GM23248 (cell line): Measurements from ENCODE around the gene HNRNPUL2. TPM values are rescaled to one million over a fixed set of nuclear protein-coding genes. Genes with fewer than 3 reads are reported as not detected.
"Not testable (repeated sequence)": the region's sequence is repeated elsewhere in the genome, so short reads cannot be mapped to it uniquely, and the experiment has no call there.

ENCODE experiments used
- DNase-seq: peaks from one replicate; pipeline ENCODE4 v3.0.0-alpha.2; 2015
- H2AFZ ChIP-seq: fragments of 200-600 bp; sonication (generic); 2 replicates; pipeline ENCODE4 v1.6.1; 2016; ENCODE audit warnings: antibody characterized with exemption
- H3F3A ChIP-seq: fragments of 200-600 bp; sonication (generic); 2 replicates; pipeline ENCODE4 v1.6.1; 2016; ENCODE audit warnings: mild to moderate bottlenecking, antibody characterized with exemption, mixed run types; ENCODE audit not compliant: insufficient read depth
- H3K27ac ChIP-seq: fragments of 200-600 bp; sonication (generic); 2 replicates; pipeline ENCODE4 v1.5.1; 2016; ENCODE audit warnings: mild to moderate bottlenecking
- H3K27me3 ChIP-seq: fragments of 200-600 bp; sonication (generic); replicated peaks from 2 replicates; pipeline ENCODE4 v1.6.1; 2016; ENCODE audit warnings: mild to moderate bottlenecking; ENCODE audit not compliant: insufficient read depth
- H3K36me3 ChIP-seq: fragments of 200-600 bp; sonication (generic); 2 replicates; pipeline ENCODE4 v1.6.1; 2016; ENCODE audit warnings: low read depth, mild to moderate bottlenecking
- H3K4me1 ChIP-seq: fragments of 200-600 bp; sonication (generic); 2 replicates; pipeline ENCODE4 v1.6.1; 2016; ENCODE audit warnings: mild to moderate bottlenecking; ENCODE audit not compliant: insufficient read depth
- H3K4me2 ChIP-seq: fragments of 200-600 bp; sonication (generic); one replicate; pipeline ENCODE4 v1.6.1; 2016; ENCODE audit warnings: mild to moderate bottlenecking; ENCODE audit not compliant: unreplicated experiment
- H3K4me3 ChIP-seq: fragments of 200-600 bp; sonication (generic); 2 replicates; pipeline ENCODE4 v1.5.1; 2016; ENCODE audit warnings: mild to moderate bottlenecking
- H3K79me2 ChIP-seq: fragments of 200-600 bp; sonication (generic); 2 replicates; pipeline ENCODE4 v1.6.1; 2016; ENCODE audit warnings: mild to moderate bottlenecking; ENCODE audit not compliant: insufficient read depth
- H3K9ac ChIP-seq: fragments of 200-600 bp; sonication (generic); 2 replicates; pipeline ENCODE4 v1.6.1; 2016; ENCODE audit warnings: mild to moderate bottlenecking
- H3K9me2 ChIP-seq: fragments of 200-600 bp; sonication (generic); 2 replicates; pipeline ENCODE4 v1.6.1; 2016; ENCODE audit warnings: mixed run types, mild to moderate bottlenecking, moderate library complexity; ENCODE audit not compliant: insufficient read depth
- H3K9me3 ChIP-seq: fragments of 200-600 bp; sonication (generic); one replicate; pipeline ENCODE4 v1.6.1; 2017; ENCODE audit warnings: low read depth
- H4K20me1 ChIP-seq: fragments of 200-600 bp; sonication (generic); 2 replicates; pipeline ENCODE4 v1.6.0; 2016; ENCODE audit not compliant: insufficient read depth
- EZH2 ChIP-seq: fragments of 200-600 bp; sonication (generic); IDR thresholded peaks from 2 replicates; pipeline ENCODE4 v1.6.1; 2018; ENCODE audit warnings: antibody characterized with exemption, mild to moderate bottlenecking; ENCODE audit not compliant: insufficient read depth, poor library complexity, severe bottlenecking
- EZH2phosphoT487 ChIP-seq: fragments of 200-600 bp; sonication (generic); IDR thresholded peaks from 2 replicates; pipeline ENCODE4 v1.6.1; 2018; ENCODE audit warnings: antibody characterized with exemption, moderate library complexity, mild to moderate bottlenecking, low read depth; ENCODE audit not compliant: insufficient read depth
- WGBS, 2 experiments: methylation state at CpG; one replicate each; pipeline ENCODE4 v1.1.6; 2015 to 2017; ENCODE audit warnings: low lambda C conversion rate in 2 of 2, low coverage in 1 of 2; ENCODE audit errors: missing lambda C conversion rate in 2 of 2; 5-methylcytosine and 5-hydroxymethylcytosine counted together
- in situ Hi-C: fragments of 300-500 bp; cut with MboI; formaldehyde crosslinking; loops from 2 replicates; pipeline ENCODE4 v1.15.0; 2020
- polyA plus RNA-seq: library from polyadenylated mRNA; unstranded; fragments of >200 nt; fragmentation: Nextera tagmentation; extraction: Ambion mirVana; gene quantifications from 2 replicates; pipeline ENCODE4 v1.2.1, GENCODE V29; 2016
- total RNA-seq: library from RNA; depleted of rRNA; stranded (reverse); fragments of >200 nt; shearing (Covaris generic); gene quantifications from 2 replicates; pipeline ENCODE4 v1.2.3, GENCODE V29; 2014

Gene HNRNPUL2
- total and polyA plus RNA-seq, 2 experiments from 2014 or later = 3.1 to 5.0 TPM

- Histone ChIP-seq H3K27me3 (no peaks in the 10 kb centered on the region), H3K79me2 (peaks cover 28% of the 10 kb centered on the region; the same call in 1 of the 2 replicates), H3K9me2 (no peaks in the 10 kb centered on the region), H3K9ac (peak overlapping the region; percentile 89), H3K4me3 (peak overlapping the region; percentile 74), H4K20me1 (no peaks in the 10 kb centered on the region), H3K27ac (peak overlapping the region; percentile 87), H3K36me3 (peaks cover 12% of the 10 kb centered on the region; the same call in 1 of the 2 replicates), H3F3A (peaks cover 28% of the 10 kb centered on the region), H2AFZ (peak overlapping the region; percentile 77), H3K9me3 (no peaks in the 10 kb centered on the region), H3K4me1 (peaks cover 21% of the 10 kb centered on the region), H3K4me2 (peak overlapping the region; percentile 95)
- TF ChIP-seq EZH2phosphoT487 (no peak), EZH2 (no peak)
- WGBS, 2 experiments = 10 to 11% methylated on average over 57 to 58 of the region's 73 CpGs
- in situ Hi-C loops = no loop called here
- peak; percentile 99 for DNase-seq
Observed at GRCh38 chr11:62705880-62706849, 21.1 kb downstream of the HNRNPUL2 start.

- TF ChIP-seq EZH2phosphoT487 (no peak), EZH2 (no peak)
- 36 to 61% methylated on average over 7 of the region's 7 CpGs for WGBS, 2 experiments
- Histone ChIP-seq H3K79me2 (peaks cover 28% of the 10 kb centered on the region; the same call in 1 of the 2 replicates), H3K9me2 (no peaks in the 10 kb centered on the region), H3F3A (peaks cover 20% of the 10 kb centered on the region), H3K9ac (peak overlapping the region; percentile 89), H3K27me3 (no peaks in the 10 kb centered on the region), H3K4me3 (peak overlapping the region; percentile 74), H3K4me1 (peaks cover 21% of the 10 kb centered on the region), H3K4me2 (peak overlapping the region; percentile 95), H3K36me3 (peaks cover 7% of the 10 kb centered on the region; the same call in 1 of the 2 replicates), H3K27ac (peak overlapping the region; percentile 87), H4K20me1 (no peaks in the 10 kb centered on the region), H2AFZ (peak overlapping the region; percentile 70), H3K9me3 (no peaks in the 10 kb centered on the region)
- in situ Hi-C loops = no loop called here
- DNase-seq = peak; percentile 47
Observed at GRCh38 chr11:62705413-62705812, 21.8 kb downstream of the HNRNPUL2 start.

- Histone ChIP-seq H3K4me1 (peaks cover 16% of the 10 kb centered on the region), H3F3A (peaks cover 13% of the 10 kb centered on the region; the same call in 1 of the 2 replicates), H3K79me2 (peaks cover 28% of the 10 kb centered on the region; the same call in 1 of the 2 replicates)
- H3K9me3 ChIP-seq, H4K20me1 ChIP-seq, H2AFZ ChIP-seq, H3K27me3 ChIP-seq, H3K9me2 ChIP-seq, H3K27ac ChIP-seq, in situ Hi-C loops, H3K4me3 ChIP-seq, H3K4me2 ChIP-seq, DNase-seq, H3K36me3 ChIP-seq, H3K9ac ChIP-seq: not testable (repeated sequence)
- WGBS, 2 experiments = 93 to 98% methylated on average over 4 of the region's 4 CpGs
Observed at GRCh38 chr11:62703921-62704320, 23.3 kb downstream of the HNRNPUL2 start.

GRCh38 chr11:62702246-62702645, 25.0 kb downstream of the HNRNPUL2 start:
- TF ChIP-seq EZH2 (no peak), EZH2phosphoT487 (no peak)
- no peak for DNase-seq
- in situ Hi-C loops = no loop called here
- Histone ChIP-seq H3F3A (peaks cover 13% of the 10 kb centered on the region; the same call in 1 of the 2 replicates), H3K4me2 (no peak overlapping the region), H4K20me1 (no peaks in the 10 kb centered on the region), H3K4me3 (no peak overlapping the region), H2AFZ (no peak overlapping the region), H3K4me1 (peaks cover 12% of the 10 kb centered on the region), H3K27me3 (no peaks in the 10 kb centered on the region), H3K79me2 (peaks cover 28% of the 10 kb centered on the region; the same call in 1 of the 2 replicates), H3K36me3 (0 out of 2 replicates have a peak, but pooled peaks cover 9% of the 10 kb centered on the region), H3K27ac (no peak overlapping the region), H3K9me3 (no peaks in the 10 kb centered on the region), H3K9me2 (no peaks in the 10 kb centered on the region), H3K9ac (no peak overlapping the region)
- WGBS, 2 experiments = 94 to 95% methylated on average over 11 of the region's 11 CpGs
